Fibroblast of lung (primary cell): ENCODE measurements around the gene RITA1. TPM values are rescaled to one million over a fixed set of nuclear protein-coding genes. Genes with fewer than 3 reads are reported as not detected.

ENCODE experiments used
- DNase-seq, 2 donors: peaks; one replicate each; pipeline versions ENCODE4 v3.0.0 to v3.0.0-alpha.2; 2010; ENCODE audit warnings: low read depth in 2 of 2
- H2AFZ ChIP-seq: 2 replicates; pipeline ENCODE4 v1.5.1; 2012; ENCODE audit warnings: low read length, control low read depth, inconsistent platforms
- H3K27ac ChIP-seq: 2 replicates; pipeline ENCODE4 v1.5.1; 2011; ENCODE audit warnings: low read length, control low read depth; ENCODE audit not compliant: insufficient read depth
- H3K27me3 ChIP-seq: 2 replicates; pipeline ENCODE4 v1.5.1; 2011; ENCODE audit warnings: mild to moderate bottlenecking, low read length; ENCODE audit not compliant: control insufficient read depth, insufficient read depth
- H3K36me3 ChIP-seq: 2 replicates; pipeline ENCODE4 v1.5.1; 2011; ENCODE audit warnings: low read length; ENCODE audit not compliant: control insufficient read depth, insufficient read depth
- H3K4me1 ChIP-seq: 2 replicates; pipeline ENCODE4 v1.5.1; 2011; ENCODE audit warnings: low read length; ENCODE audit not compliant: control insufficient read depth, insufficient read depth; ENCODE audit errors: extremely low read depth
- H3K4me2 ChIP-seq: 2 replicates; pipeline ENCODE4 v1.5.1; 2011; ENCODE audit warnings: low read length, control low read depth; ENCODE audit not compliant: insufficient read depth; ENCODE audit errors: extremely low read depth
- H3K4me3 ChIP-seq, 4 experiments: fragments of 200-600 bp in 1 of 4; sonication (generic) in 1 of 4; replicated peaks in 1 of 4; 2 replicates each; pipeline ENCODE4 v1.5.1; 2011 to 2016; ENCODE audit warnings: low read length in 4 of 4, low read depth in 3 of 4, mild to moderate bottlenecking in 3 of 4, control low read depth in 2 of 4, inconsistent platforms in 1 of 4, mixed read lengths in 1 of 4; ENCODE audit not compliant: insufficient read depth in 1 of 4; ENCODE audit errors: control extremely low read depth in 1 of 4
- H3K79me2 ChIP-seq: 2 replicates; pipeline ENCODE4 v1.5.1; 2012; ENCODE audit warnings: mild to moderate bottlenecking, low read length, inconsistent platforms; ENCODE audit not compliant: control insufficient read depth, insufficient read depth
- H3K9ac ChIP-seq: 2 replicates; pipeline ENCODE4 v1.5.1; 2011; ENCODE audit warnings: mild to moderate bottlenecking, low read length, control low read depth; ENCODE audit not compliant: insufficient read depth
- H3K9me3 ChIP-seq: 2 replicates; pipeline ENCODE4 v1.5.1; 2012; ENCODE audit warnings: low read depth, low read length; ENCODE audit not compliant: control insufficient read depth, insufficient read depth
- H4K20me1 ChIP-seq: 2 replicates; pipeline ENCODE4 v1.5.1; 2011; ENCODE audit warnings: low read length; ENCODE audit not compliant: control insufficient read depth, insufficient read depth; ENCODE audit errors: extremely low read depth
- EZH2 ChIP-seq: IDR thresholded peaks from 2 replicates; pipeline ENCODE4 v1.5.1; 2012; ENCODE audit warnings: low read length, control low read depth, mild to moderate bottlenecking; ENCODE audit errors: missing control alignments
- polyA plus RNA-seq, 2 donors: library from polyadenylated mRNA; depleted of rRNA in 1 of 2; stranded (reverse) in 1 of 2; unstranded in 1 of 2; fragments of >200 nt; gene quantifications; 2 replicates each; pipeline ENCODE4 v1.2.1, GENCODE V29; 2011 to 2012; ENCODE audit warnings: missing spikeins in 1 of 2
- total RNA-seq: library from RNA; depleted of rRNA; stranded (reverse); fragments of >200 nt; gene quantifications from 2 replicates; pipeline ENCODE4 v1.2.1, GENCODE V29; 2014
- TF ChIP-seq, protein P1 (sequence below), 2 donors: IDR thresholded peaks in 1 of 2; conservative IDR thresholded peaks in 1 of 2; 1 replicate in 1 of 2; 2 replicates in 1 of 2; pipeline ENCODE4 v1.5.1; 2011 to 2012; ENCODE audit warnings: low read length in 2 of 2, control low read depth in 1 of 2, inconsistent platforms in 1 of 2, low read depth in 1 of 2, mild to moderate bottlenecking in 1 of 2

RITA1 gene
- total and polyA plus RNA-seq, 2 donors (not counting 1 experiment from before 2014, with no cell fraction given) = 8.7 to 11.6 TPM

- Histone ChIP-seq H3K27ac (no peak overlapping the region), H3K79me2 (no peaks in the 10 kb centered on the region), H4K20me1 (no peaks in the 10 kb centered on the region), H3K36me3 (no peaks in the 10 kb centered on the region), H3K4me1 (peaks cover 12% of the 10 kb centered on the region), H3K4me2 (no peak overlapping the region), H2AFZ (no peak overlapping the region), H3K27me3 (no peaks in the 10 kb centered on the region), H3K9ac (no peak overlapping the region), H3K9me3 (no peaks in the 10 kb centered on the region), H3K4me3 (no peak overlapping the region)
- no peak for TF ChIP-seq EZH2
- TF ChIP-seq, protein P1, sequence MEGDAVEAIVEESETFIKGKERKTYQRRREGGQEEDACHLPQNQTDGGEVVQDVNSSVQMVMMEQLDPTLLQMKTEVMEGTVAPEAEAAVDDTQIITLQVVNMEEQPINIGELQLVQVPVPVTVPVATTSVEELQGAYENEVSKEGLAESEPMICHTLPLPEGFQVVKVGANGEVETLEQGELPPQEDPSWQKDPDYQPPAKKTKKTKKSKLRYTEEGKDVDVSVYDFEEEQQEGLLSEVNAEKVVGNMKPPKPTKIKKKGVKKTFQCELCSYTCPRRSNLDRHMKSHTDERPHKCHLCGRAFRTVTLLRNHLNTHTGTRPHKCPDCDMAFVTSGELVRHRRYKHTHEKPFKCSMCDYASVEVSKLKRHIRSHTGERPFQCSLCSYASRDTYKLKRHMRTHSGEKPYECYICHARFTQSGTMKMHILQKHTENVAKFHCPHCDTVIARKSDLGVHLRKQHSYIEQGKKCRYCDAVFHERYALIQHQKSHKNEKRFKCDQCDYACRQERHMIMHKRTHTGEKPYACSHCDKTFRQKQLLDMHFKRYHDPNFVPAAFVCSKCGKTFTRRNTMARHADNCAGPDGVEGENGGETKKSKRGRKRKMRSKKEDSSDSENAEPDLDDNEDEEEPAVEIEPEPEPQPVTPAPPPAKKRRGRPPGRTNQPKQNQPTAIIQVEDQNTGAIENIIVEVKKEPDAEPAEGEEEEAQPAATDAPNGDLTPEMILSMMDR (conservative IDR thresholded peaks at IDR 0.05 in 1 of 2, IDR thresholded peaks at IDR 0.05 in 1 of 2; ENCODE audit: low read depth in 1 of 2, low read length in 2 of 2) = no peak
- DNase-seq = peak in 1 of 2 donors; percentile 42
These were observed 22.1 kb downstream of the RITA1 start for GRCh38 chr12:113207613-113208040.

DNA sequence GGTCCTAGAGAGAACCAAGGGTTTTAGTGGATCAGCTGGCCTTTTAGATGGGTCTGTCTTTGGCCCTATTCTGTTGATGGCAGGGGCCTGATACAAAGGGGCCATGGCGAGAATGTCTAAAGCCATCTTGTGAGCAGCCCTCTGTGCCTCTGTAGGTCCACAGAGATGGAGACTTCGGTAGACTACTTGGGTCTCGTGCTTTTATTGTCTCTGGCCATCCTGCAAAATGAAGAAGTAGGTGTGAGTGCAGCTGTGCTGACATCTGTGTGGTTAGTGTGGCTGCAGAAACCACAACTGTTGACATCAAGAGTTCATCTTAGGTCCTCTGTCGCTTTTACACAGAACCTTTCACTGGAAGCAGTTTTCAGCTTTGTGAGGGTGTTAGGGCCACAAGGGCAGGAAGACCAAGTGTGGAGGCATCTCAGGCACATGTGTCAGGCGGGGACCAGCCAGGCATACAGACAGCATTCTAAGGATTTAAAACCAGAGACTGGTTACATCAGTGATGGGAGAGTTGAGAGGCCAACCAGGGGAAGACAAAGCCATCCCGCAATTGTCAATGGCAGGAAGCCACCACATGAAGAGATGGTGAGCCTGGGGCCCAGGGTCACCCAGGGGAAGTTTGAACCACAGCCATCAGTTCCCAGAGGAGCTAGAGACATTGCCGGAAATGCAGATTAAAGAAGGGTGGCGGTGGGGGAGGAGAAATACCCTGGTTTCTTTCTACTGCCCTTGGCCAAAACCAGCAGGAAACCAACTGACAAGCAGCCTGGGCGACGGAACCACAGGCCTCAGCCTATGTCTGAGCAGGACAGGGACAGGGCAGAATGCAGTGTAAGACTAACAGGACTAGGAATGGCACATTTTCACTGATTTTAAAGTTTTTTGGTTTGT, 22.8 kb downstream of the RITA1 start:
- H2AFZ ChIP-seq = no peak overlapping the region
- no peak overlapping the region for H3K4me2 ChIP-seq

GRCh38 chr12:113211160-113211559, 25.6 kb downstream of the RITA1 start:
- H3K4me1 ChIP-seq = peaks cover 19% of the 10 kb centered on the region
- no peaks in the 10 kb centered on the region for H3K36me3 ChIP-seq
- TF ChIP-seq, protein P1 (conservative IDR thresholded peaks at IDR 0.05 in 1 of 2, IDR thresholded peaks at IDR 0.05 in 1 of 2; ENCODE audit: low read depth in 1 of 2, low read length in 2 of 2) = no peak
- no peak for TF ChIP-seq EZH2
- no peaks in the 10 kb centered on the region for H3K27me3 ChIP-seq
- no peaks in the 10 kb centered on the region for H3K9me3 ChIP-seq
- H3K79me2 ChIP-seq = no peaks in the 10 kb centered on the region
- H3K9ac ChIP-seq = no peak overlapping the region
- H4K20me1 ChIP-seq = no peaks in the 10 kb centered on the region
- H3K4me2 ChIP-seq = no peak overlapping the region
- H3K4me3 ChIP-seq = no peak overlapping the region
- DNase-seq = no peak
- H2AFZ ChIP-seq = no peak overlapping the region
- H3K27ac ChIP-seq = no peak overlapping the region

More for the DNA sequence above, 22.8 kb downstream of the RITA1 start:
- H4K20me1 ChIP-seq = no peaks in the 10 kb centered on the region
- H3K9ac ChIP-seq = no peak overlapping the region
- H3K4me3 ChIP-seq = no peak overlapping the region
- DNase-seq = peak; percentile 47 to 83
- H3K9me3 ChIP-seq = no peaks in the 10 kb centered on the region
- H3K79me2 ChIP-seq = no peaks in the 10 kb centered on the region
- H3K36me3 ChIP-seq = no peaks in the 10 kb centered on the region
- H3K4me1 ChIP-seq = peaks cover 12% of the 10 kb centered on the region
- no peak overlapping the region for H3K27ac ChIP-seq
- H3K27me3 ChIP-seq = no peaks in the 10 kb centered on the region
- TF ChIP-seq EZH2 = no peak
- TF ChIP-seq, protein P1 (conservative IDR thresholded peaks at IDR 0.05 in 1 of 2, IDR thresholded peaks at IDR 0.05 in 1 of 2; ENCODE audit: low read depth in 1 of 2, low read length in 2 of 2) = no peak
